ENCODE results near the gene DEDD. TPM values are rescaled to one million over a fixed set of nuclear protein-coding genes. Genes with fewer than 3 reads are reported as not detected.

DEDD gene
- total RNA-seq, 1 experiment from 2014 or later: 32.8 TPM

- Histone ChIP-seq H3K4me3 (replicated peaks in 1 of 2; ENCODE audit: low read depth in 1 of 2, low read length in 2 of 2) (no peak overlapping the region), H3K36me3 (ENCODE audit: control insufficient read depth in 1 of 2, insufficient read depth in 2 of 2, low read length in 2 of 2) (peaks cover 17 to 43% of the 10 kb centered on the region in 2 experiments; a peak in 3 of 4 replicates), H2AFZ (ENCODE audit: low read depth, low read length, poor library complexity, severe bottlenecking) (no peak overlapping the region), H3K9me3 (ENCODE audit: control insufficient read depth in 1 of 2, insufficient read depth in 1 of 2, low read depth in 1 of 2, low read length in 2 of 2) (no peaks in the 10 kb centered on the region), H3K79me2 (ENCODE audit: insufficient read depth, low read length) (peaks cover 57% of the 10 kb centered on the region), H4K20me1 (ENCODE audit: insufficient read depth) (no peaks in the 10 kb centered on the region), H3K9me2 (ENCODE audit: insufficient read depth) (no peaks in the 10 kb centered on the region), H3K27me3 (ENCODE audit: insufficient read depth, low read length) (no peaks in the 10 kb centered on the region), H3K27ac (ENCODE audit: low read depth, low read length) (no peak overlapping the region), H3K4me2 (ENCODE audit: low read length) (no peak overlapping the region), H3K4me1 (ENCODE audit: control insufficient read depth in 1 of 2, insufficient read depth in 2 of 2, low read length in 2 of 2) (peaks cover 3 to 11% of the 10 kb centered on the region in 2 experiments; a peak in 3 of 4 replicates), H3K9ac (ENCODE audit: low read length) (no peak overlapping the region)
- ATAC-seq (no peak), DNase-seq (ENCODE audit: low read depth, low spot score) (no peak)
- ChIA-PET POLR2A (interaction anchor here (1.0 to 1.7 kb wide), 3 partner anchors 10 to 38 kb away, joined by 3 to 5 read pairs (median 3); partner anchors contain the start of genes NIT1 and PFDN2), RAD21 (ENCODE audit: low non-redundant PET in 1 of 2, low total read pairs in 2 of 2, uncharacterized antibody in 2 of 2, unreplicated experiment in 2 of 2) (no interaction called here), CTCF (no interaction called here)
- no peak for TF ChIP-seq CBX3 (IDR thresholded peaks at IDR 0.05; ENCODE audit: low read depth)
- no peak for TF ChIP-seq ELF1 (IDR thresholded peaks at IDR 0.05; ENCODE audit: borderline replicate concordance, low read depth)
- no peak for TF ChIP-seq YY1 (IDR thresholded peaks at IDR 0.05; ENCODE audit: extremely low read depth, insufficient replicate concordance, low read depth, low read length)
- TF ChIP-seq SRF (IDR thresholded peaks at IDR 0.05; ENCODE audit: low read depth): no peak
- intact Hi-C loops (cut with micrococcal nuclease): no loop called here
- BruUV-seq (replicated peaks): no TSS peak
Measured at GRCh38 chr1:161127649-161128048, 4.8 kb downstream of the DEDD start.

- CTCF ChIA-PET: no interaction called here
- POLR2A ChIA-PET: no interaction called here
Measured at GRCh38 chr1:161122967-161123366, 9.5 kb downstream of the DEDD start.

More at GRCh38 chr1:161122967-161123366, 9.5 kb downstream of the DEDD start:
- Histone ChIP-seq H3K9me3 (ENCODE audit: control insufficient read depth in 1 of 2, insufficient read depth in 1 of 2, low read depth in 1 of 2, low read length in 2 of 2) (no peaks in the 10 kb centered on the region), H4K20me1 (ENCODE audit: insufficient read depth) (no peaks in the 10 kb centered on the region), H3K9ac (ENCODE audit: low read length) (no peak overlapping the region), H3K4me1 (ENCODE audit: control insufficient read depth in 1 of 2, insufficient read depth in 2 of 2, low read length in 2 of 2) (peaks cover 10 to 21% of the 10 kb centered on the region in 2 experiments), H2AFZ (ENCODE audit: low read depth, low read length, poor library complexity, severe bottlenecking) (no peak overlapping the region), H3K27me3 (ENCODE audit: insufficient read depth, low read length) (no peaks in the 10 kb centered on the region), H3K79me2 (ENCODE audit: insufficient read depth, low read length) (peaks cover 47% of the 10 kb centered on the region), H3K27ac (ENCODE audit: low read depth, low read length) (no peak overlapping the region), H3K4me3 (replicated peaks in 1 of 2; ENCODE audit: low read depth in 1 of 2, low read length in 2 of 2) (no peak overlapping the region), H3K36me3 (ENCODE audit: control insufficient read depth in 1 of 2, insufficient read depth in 2 of 2, low read length in 2 of 2) (peaks cover 17 to 55% of the 10 kb centered on the region in 2 experiments), H3K9me2 (ENCODE audit: insufficient read depth) (no peaks in the 10 kb centered on the region), H3K4me2 (ENCODE audit: low read length) (no peak overlapping the region)
- DNase-seq (ENCODE audit: low read depth, low spot score): no peak
- RAD21 ChIA-PET (ENCODE audit: low non-redundant PET in 1 of 2, low total read pairs in 2 of 2, uncharacterized antibody in 2 of 2, unreplicated experiment in 2 of 2): no interaction called here
- no peak for ATAC-seq
- no peak for TF ChIP-seq EGR1 (IDR thresholded peaks at IDR 0.05; ENCODE audit: low read depth)
- BruUV-seq (replicated peaks): no TSS peak
- intact Hi-C loops (cut with micrococcal nuclease): no loop called here

All from HCT116 (cell line).